Upper lobe of right lung (tissue), 1 donor: ENCODE results near the gene CDH12. TPM values are rescaled to one million over a fixed set of nuclear protein-coding genes. Genes with fewer than 3 reads are reported as not detected.

Experiments
- ATAC-seq: fragments of 200-7000 bp; cut with Tn5 transposase; one replicate; pipeline ENCODE4 v1.9.1; 2020; ENCODE audit warnings: mild to moderate bottlenecking, moderate library complexity
- DNase-seq: peaks from one replicate; pipeline ENCODE4 v3.0.0-alpha.2; 2020
- H3K27ac ChIP-seq: fragments of 200-600 bp; one replicate; pipeline ENCODE4 v1.8.0; 2022
- H3K27me3 ChIP-seq: fragments of 200-600 bp; one replicate; pipeline ENCODE4 v1.8.0; 2022; ENCODE audit warnings: mild to moderate bottlenecking
- H3K36me3 ChIP-seq: fragments of 200-600 bp; one replicate; pipeline ENCODE4 v1.8.0; 2022
- H3K4me1 ChIP-seq: fragments of 200-600 bp; one replicate; pipeline ENCODE4 v1.8.0; 2022
- H3K4me3 ChIP-seq: fragments of 200-600 bp; one replicate; pipeline ENCODE4 v1.8.0; 2022; ENCODE audit warnings: mild to moderate bottlenecking
- H3K9me3 ChIP-seq: fragments of 200-600 bp; one replicate; pipeline ENCODE4 v1.8.0; 2022
- intact Hi-C: fragments of 100-400 bp; cut with DNase I; formaldehyde crosslinking; loops from one replicate; pipeline ENCODE4 v1.11.0; 2022
- total RNA-seq: library from RNA; stranded (reverse); fragmentation: NEBNext Ultra II Directional; extraction: Animal tissue kit (Norgen Biotek cat#: 25700); gene quantifications from one replicate; pipeline ENCODE4 v1.2.1, GENCODE V29; 2021
- TF ChIP-seq, protein P1 (sequence below): fragments of 200-600 bp; IDR thresholded peaks from one replicate; pipeline ENCODE4 v1.8.0; 2022; ENCODE audit warnings: antibody characterized with exemption
- donor health status: DM: no; HTN: yes; CAD: no; lungs with severe emphysema.

The CDH12 gene
- total RNA-seq, 1 donor from 2014 or later: not detected

DNA sequence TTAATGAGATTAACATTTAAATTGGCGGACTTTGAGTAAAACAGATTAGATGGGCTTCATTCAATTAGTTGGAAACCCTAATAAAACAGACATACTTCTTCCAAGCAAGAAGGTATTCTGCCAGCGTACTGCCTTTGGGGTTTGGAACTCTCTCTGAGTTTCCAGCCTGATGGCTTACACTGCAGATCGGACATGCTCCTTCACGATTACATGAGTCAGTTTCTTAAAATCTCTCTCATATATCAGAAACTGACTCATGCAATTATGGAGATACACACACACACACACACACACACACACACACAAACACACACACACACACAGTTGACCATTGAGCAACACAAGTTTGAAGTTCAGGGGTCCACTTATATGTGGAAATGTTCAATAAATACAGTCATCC lies 789.4 kb downstream of the CDH12 start:
- Histone ChIP-seq H3K27ac (no peak overlapping the region), H3K9me3 (no peaks in the 10 kb centered on the region), H3K4me1 (no peaks in the 10 kb centered on the region), H3K36me3 (no peaks in the 10 kb centered on the region), H3K27me3 (no peaks in the 10 kb centered on the region), H3K4me3 (no peak overlapping the region)
- TF ChIP-seq, protein P1, sequence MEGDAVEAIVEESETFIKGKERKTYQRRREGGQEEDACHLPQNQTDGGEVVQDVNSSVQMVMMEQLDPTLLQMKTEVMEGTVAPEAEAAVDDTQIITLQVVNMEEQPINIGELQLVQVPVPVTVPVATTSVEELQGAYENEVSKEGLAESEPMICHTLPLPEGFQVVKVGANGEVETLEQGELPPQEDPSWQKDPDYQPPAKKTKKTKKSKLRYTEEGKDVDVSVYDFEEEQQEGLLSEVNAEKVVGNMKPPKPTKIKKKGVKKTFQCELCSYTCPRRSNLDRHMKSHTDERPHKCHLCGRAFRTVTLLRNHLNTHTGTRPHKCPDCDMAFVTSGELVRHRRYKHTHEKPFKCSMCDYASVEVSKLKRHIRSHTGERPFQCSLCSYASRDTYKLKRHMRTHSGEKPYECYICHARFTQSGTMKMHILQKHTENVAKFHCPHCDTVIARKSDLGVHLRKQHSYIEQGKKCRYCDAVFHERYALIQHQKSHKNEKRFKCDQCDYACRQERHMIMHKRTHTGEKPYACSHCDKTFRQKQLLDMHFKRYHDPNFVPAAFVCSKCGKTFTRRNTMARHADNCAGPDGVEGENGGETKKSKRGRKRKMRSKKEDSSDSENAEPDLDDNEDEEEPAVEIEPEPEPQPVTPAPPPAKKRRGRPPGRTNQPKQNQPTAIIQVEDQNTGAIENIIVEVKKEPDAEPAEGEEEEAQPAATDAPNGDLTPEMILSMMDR: no peak
- ATAC-seq (no peak), DNase-seq (no peak)
- intact Hi-C loops: no loop called here

- TF ChIP-seq, protein P1: no peak
- H3K4me1 ChIP-seq: no peaks in the 10 kb centered on the region
- no peaks in the 10 kb centered on the region for H3K27me3 ChIP-seq
- no peaks in the 10 kb centered on the region for H3K9me3 ChIP-seq
- H3K36me3 ChIP-seq: no peaks in the 10 kb centered on the region
- no peak for DNase-seq
- no peak overlapping the region for H3K4me3 ChIP-seq
- no peak overlapping the region for H3K27ac ChIP-seq
- intact Hi-C loops: no loop called here
- no peak for ATAC-seq
Measured at GRCh38 chr5:22058620-22059019, 794.5 kb downstream of the CDH12 start.

- TF ChIP-seq, protein P1: no peak
- ATAC-seq: no peak
- H3K27ac ChIP-seq: no peak overlapping the region
- no peaks in the 10 kb centered on the region for H3K27me3 ChIP-seq
- no peak overlapping the region for H3K4me3 ChIP-seq
- H3K36me3 ChIP-seq: no peaks in the 10 kb centered on the region
- no peak for DNase-seq
- no peaks in the 10 kb centered on the region for H3K4me1 ChIP-seq
- H3K9me3 ChIP-seq: no peaks in the 10 kb centered on the region
- intact Hi-C loops: no loop called here
Measured at GRCh38 chr5:22057012-22057411, 796.1 kb downstream of the CDH12 start.

DNA sequence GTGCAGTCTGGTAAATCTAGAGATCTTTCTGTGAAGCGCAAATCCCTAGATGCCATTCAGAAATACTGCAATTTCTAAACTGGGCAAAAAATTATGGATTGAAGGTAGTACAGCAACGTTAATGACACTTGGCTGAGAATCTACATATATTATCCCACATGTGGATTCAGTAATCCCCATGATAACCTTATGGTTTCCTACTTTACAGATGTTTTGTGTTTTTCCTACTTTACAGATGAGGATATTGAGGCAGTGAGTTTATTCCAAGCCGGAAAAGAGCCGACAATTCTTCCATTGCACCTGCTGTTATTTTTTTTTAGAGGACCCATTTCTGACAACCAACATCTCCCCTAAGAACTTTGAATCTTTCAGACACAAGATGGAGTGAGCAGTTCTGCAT lies 796.5 kb downstream of the CDH12 start:
- TF ChIP-seq, protein P1: no peak
- ATAC-seq (no peak), DNase-seq (no peak)
- intact Hi-C loops: no loop called here
- Histone ChIP-seq H3K27me3 (no peaks in the 10 kb centered on the region), H3K4me3 (no peak overlapping the region), H3K27ac (no peak overlapping the region), H3K4me1 (no peaks in the 10 kb centered on the region), H3K36me3 (no peaks in the 10 kb centered on the region), H3K9me3 (no peaks in the 10 kb centered on the region)

GRCh38 chr5:22053195-22053594 lies 799.9 kb downstream of the CDH12 start:
- ATAC-seq (no peak), DNase-seq (no peak)
- H3K27ac ChIP-seq: no peak overlapping the region
- no peaks in the 10 kb centered on the region for H3K9me3 ChIP-seq
- no peak overlapping the region for H3K4me3 ChIP-seq
- TF ChIP-seq, protein P1: no peak
- no peaks in the 10 kb centered on the region for H3K4me1 ChIP-seq
- intact Hi-C loops: no loop called here
- H3K27me3 ChIP-seq: no peaks in the 10 kb centered on the region
- H3K36me3 ChIP-seq: no peaks in the 10 kb centered on the region

- H3K4me3 ChIP-seq: no peak overlapping the region
- no peak for ATAC-seq
- H3K36me3 ChIP-seq: no peaks in the 10 kb centered on the region
- no peak overlapping the region for H3K27ac ChIP-seq
- TF ChIP-seq, protein P1: no peak
- intact Hi-C loops: no loop called here
- H3K9me3 ChIP-seq: no peaks in the 10 kb centered on the region
- DNase-seq: no peak
- no peaks in the 10 kb centered on the region for H3K27me3 ChIP-seq
- no peaks in the 10 kb centered on the region for H3K4me1 ChIP-seq
Measured at GRCh38 chr5:22051881-22052280, 801.3 kb downstream of the CDH12 start.
